ENCODE measurements around the gene ALDH9A1. TPM values are rescaled to one million over a fixed set of nuclear protein-coding genes. Genes with fewer than 3 reads are reported as not detected.
"Not testable (repeated sequence)": the region's sequence is repeated elsewhere in the genome, so short reads cannot be mapped to it uniquely, and the experiment has no call there.

ALDH9A1 gene
- total RNA-seq, 1 experiment from 2014 or later, result 78.0 TPM

- no peaks in the 10 kb centered on the region for H3K9me2 ChIP-seq (replicated peaks; ENCODE audit: low read length)
- ChIA-PET CTCF (no interaction called here), POLR2A (ENCODE audit: unreplicated experiment) (no interaction called here)
- H3K4me3 ChIP-seq (ENCODE audit: low read length), result no peak overlapping the region
- no peaks in the 10 kb centered on the region for H3K79me2 ChIP-seq (ENCODE audit: low read length)
- no peak overlapping the region for H2AFZ ChIP-seq (ENCODE audit: low read length)
- H3K4me1 ChIP-seq (ENCODE audit: insufficient read depth, low read length), result no peaks in the 10 kb centered on the region
- H3K27me3 ChIP-seq (ENCODE audit: low read length), result no peaks in the 10 kb centered on the region
- peak; percentile 92 for ATAC-seq
- H3K36me3 ChIP-seq (ENCODE audit: low read depth, low read length), result no peaks in the 10 kb centered on the region
- no peak for TF ChIP-seq EZH2phosphoT487 (IDR thresholded peaks at IDR 0.05; ENCODE audit: borderline replicate concordance, low read length)
- TF ChIP-seq EZH2 (IDR thresholded peaks at IDR 0.05; ENCODE audit: low read length, unreplicated experiment), result no peak
- TF ChIP-seq CTCF (conservative IDR thresholded peaks at IDR 0.05; ENCODE audit: low read depth, low read length), result peak; percentile 94
- DNase-seq, result peak; percentile 82
- H3F3A ChIP-seq (ENCODE audit: low read length, unreplicated experiment), result no peaks in the 10 kb centered on the region
- H4K20me1 ChIP-seq (ENCODE audit: low read length), result no peaks in the 10 kb centered on the region
- intact Hi-C loops (cut with micrococcal nuclease), result loop anchor here (1.0 to 10.0 kb wide), 4 partner anchors 111 to 447 kb away; partner anchors contain the start of gene FAM78B
- H3K9ac ChIP-seq (ENCODE audit: low read length), result no peak overlapping the region
- H3K9me3 ChIP-seq (ENCODE audit: low read length), result no peaks in the 10 kb centered on the region
- BruUV-seq (replicated peaks), result no TSS peak
- H3K4me2 ChIP-seq (ENCODE audit: low read length), result no peak overlapping the region
- H3K27ac ChIP-seq (ENCODE audit: low read length), result no peak overlapping the region
Measured at GRCh38 chr1:165717918-165718515, 19.7 kb upstream of the ALDH9A1 start.

- H3K9ac ChIP-seq (ENCODE audit: low read length); H4K20me1 ChIP-seq (ENCODE audit: low read length); H3K27ac ChIP-seq (ENCODE audit: low read length); ATAC-seq; H3K4me1 ChIP-seq (ENCODE audit: insufficient read depth, low read length); CTCF ChIA-PET; POLR2A ChIA-PET (ENCODE audit: unreplicated experiment); BruUV-seq (replicated peaks); H3K4me3 ChIP-seq (ENCODE audit: low read length); H3K4me2 ChIP-seq (ENCODE audit: low read length); H3F3A ChIP-seq (ENCODE audit: low read length, unreplicated experiment); H3K27me3 ChIP-seq (ENCODE audit: low read length); H3K36me3 ChIP-seq (ENCODE audit: low read depth, low read length); H2AFZ ChIP-seq (ENCODE audit: low read length); H3K9me2 ChIP-seq (replicated peaks; ENCODE audit: low read length); H3K79me2 ChIP-seq (ENCODE audit: low read length); DNase-seq; H3K9me3 ChIP-seq (ENCODE audit: low read length): not testable (repeated sequence)
- intact Hi-C loops (cut with micrococcal nuclease), result loop anchor here (10.0 kb wide), 1 partner anchor 448 kb away; the partner anchor contains the start of gene FAM78B
Measured at GRCh38 chr1:165716265-165717051, 18.1 kb upstream of the ALDH9A1 start.

GRCh38 chr1:165712764-165713163, 14.4 kb upstream of the ALDH9A1 start:
- DNase-seq (no peak), ATAC-seq (no peak)
- no peak overlapping the region for H3K9ac ChIP-seq (ENCODE audit: low read length)
- no peaks in the 10 kb centered on the region for H3K36me3 ChIP-seq (ENCODE audit: low read depth, low read length)
- intact Hi-C loops (cut with micrococcal nuclease), result loop anchor here (10.0 kb wide), 1 partner anchor 452 kb away; the partner anchor contains the start of gene FAM78B
- no peak overlapping the region for H3K4me3 ChIP-seq (ENCODE audit: low read length)
- TF ChIP-seq EZH2 (IDR thresholded peaks at IDR 0.05; ENCODE audit: low read length, unreplicated experiment) (no peak), EZH2phosphoT487 (IDR thresholded peaks at IDR 0.05; ENCODE audit: borderline replicate concordance, low read length) (no peak), CTCF (conservative IDR thresholded peaks at IDR 0.05; ENCODE audit: low read depth, low read length) (no peak)
- H3K9me3 ChIP-seq (ENCODE audit: low read length), result no peaks in the 10 kb centered on the region
- POLR2A ChIA-PET (ENCODE audit: unreplicated experiment), result interaction anchor here (0.6 kb wide), 1 partner anchor 15 kb away, joined by 3 read pairs; no protein-coding TSS in a partner anchor
- H3K27ac ChIP-seq (ENCODE audit: low read length), result no peak overlapping the region
- no peaks in the 10 kb centered on the region for H3K9me2 ChIP-seq (replicated peaks; ENCODE audit: low read length)
- H3K4me1 ChIP-seq (ENCODE audit: insufficient read depth, low read length), result no peaks in the 10 kb centered on the region
- no TSS peak for BruUV-seq (replicated peaks)
- no peaks in the 10 kb centered on the region for H3F3A ChIP-seq (ENCODE audit: low read length, unreplicated experiment)
- 0 out of 2 replicates have a peak, but pooled peaks cover 3% of the 10 kb centered on the region for H3K27me3 ChIP-seq (ENCODE audit: low read length)
- no peak overlapping the region for H2AFZ ChIP-seq (ENCODE audit: low read length)
- no peak overlapping the region for H3K4me2 ChIP-seq (ENCODE audit: low read length)
- CTCF ChIA-PET, result no interaction called here
- no peaks in the 10 kb centered on the region for H3K79me2 ChIP-seq (ENCODE audit: low read length)
- no peaks in the 10 kb centered on the region for H4K20me1 ChIP-seq (ENCODE audit: low read length)

Data from PC-3 (cell line).